OCI-M2 (cell line): Measurements from ENCODE around the gene HEATR3.
"Not testable (repeated sequence)": the region's sequence is repeated elsewhere in the genome, so short reads cannot be mapped to it uniquely, and the experiment has no call there.

Experiments
- DNase-seq: peaks from one replicate; lab custom pipeline; 2025; ENCODE audit not compliant: unreplicated experiment; lab: John Stamatoyannopoulos, UW

The HEATR3 gene

GRCh38 chr16:50099957-50100648 lies 34.3 kb downstream of the HEATR3 start:
- DNase-seq: no peak

DNA sequence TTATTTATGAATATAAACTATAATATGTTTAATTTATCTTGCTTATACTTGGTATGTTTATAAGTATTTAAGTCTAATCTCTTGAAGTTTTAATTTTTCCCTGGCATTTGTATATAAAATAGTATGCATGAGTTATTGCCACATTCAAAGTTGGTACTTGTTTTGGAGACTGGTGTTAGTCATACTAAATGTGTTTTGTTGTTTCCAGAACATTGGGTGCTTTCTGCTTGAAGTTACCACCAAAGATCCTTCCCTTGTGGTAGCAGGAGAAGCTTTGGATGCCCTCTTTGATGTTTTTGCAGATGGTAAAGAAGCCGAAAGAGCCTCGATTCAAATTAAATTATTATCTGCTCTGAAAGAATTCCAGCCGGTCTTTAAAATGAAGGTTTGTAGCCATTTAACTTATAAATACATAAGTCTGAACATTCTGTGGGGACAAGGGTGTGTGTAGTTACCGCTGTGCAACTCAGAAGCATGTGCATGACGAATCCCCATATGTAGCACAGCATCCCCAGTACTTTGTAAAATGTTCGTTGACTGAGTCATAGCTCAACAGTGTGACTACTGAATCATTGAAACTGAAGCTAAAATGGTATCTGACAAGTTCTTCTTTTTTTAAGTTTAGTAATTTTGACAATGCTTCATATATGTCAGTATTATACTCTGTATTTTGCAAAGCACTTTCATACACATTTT lies 36.4 kb downstream of the HEATR3 start:
- no peak for DNase-seq

DNA sequence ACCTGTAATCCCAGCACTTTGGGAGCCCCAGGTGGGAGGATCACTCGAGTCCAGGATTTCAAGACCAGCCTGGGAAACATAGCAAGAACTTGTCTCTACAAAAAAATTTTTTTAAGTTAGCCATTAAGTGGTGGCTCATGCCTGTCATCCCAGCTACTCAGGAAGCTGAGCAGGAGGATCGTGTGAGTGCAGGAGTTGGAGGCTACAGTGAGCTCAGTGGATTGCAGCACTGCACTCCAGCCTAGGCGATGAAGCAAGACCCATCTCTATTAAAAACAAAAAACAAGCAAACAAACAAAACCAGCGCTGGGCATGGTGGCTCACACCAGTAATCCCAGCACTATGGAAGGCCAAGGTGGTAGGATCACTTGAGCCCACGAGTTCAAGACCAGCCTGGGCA lies 38.0 kb downstream of the HEATR3 start:
- DNase-seq: no peak

DNA sequence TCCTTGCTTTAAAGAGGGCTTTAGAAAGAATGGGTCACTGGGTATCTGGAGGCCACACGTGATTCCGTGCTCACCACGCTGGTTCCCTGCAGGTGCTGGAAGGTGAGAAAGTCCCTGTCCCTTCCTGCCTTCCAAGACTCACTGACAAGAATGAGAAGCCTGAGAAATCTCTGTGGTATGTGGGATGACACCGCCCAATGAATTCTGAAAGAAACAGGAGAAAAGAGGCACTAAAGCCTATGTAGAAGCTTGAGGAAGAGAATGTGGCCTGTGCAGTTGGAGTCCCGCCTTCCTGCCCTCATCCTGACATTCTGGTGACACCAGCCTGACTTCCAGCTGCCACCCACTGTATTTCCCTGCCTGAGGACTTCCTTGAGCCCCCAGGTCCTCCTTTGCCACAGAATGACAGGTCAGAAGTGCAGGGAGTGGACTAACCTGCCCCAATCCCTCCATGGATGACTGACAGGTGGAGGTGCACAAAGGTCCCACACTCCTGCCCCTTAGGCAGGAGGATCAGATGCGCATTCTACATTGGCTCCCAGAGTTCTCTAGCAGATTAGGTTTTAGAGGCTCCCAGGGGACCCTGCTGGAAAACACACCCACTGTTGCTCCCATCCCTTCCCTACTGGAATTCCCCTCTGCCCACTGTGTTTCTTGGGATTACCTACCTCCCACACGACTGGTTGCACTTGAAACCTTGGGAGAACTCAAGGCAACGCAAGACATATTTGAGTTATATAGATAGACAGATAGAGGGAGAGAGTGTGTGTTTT lies 48.8 kb downstream of the HEATR3 start:
- no peak for DNase-seq

- no peak for DNase-seq
Observed at GRCh38 chr16:50120711-50121110, 54.9 kb downstream of the HEATR3 start.

DNA sequence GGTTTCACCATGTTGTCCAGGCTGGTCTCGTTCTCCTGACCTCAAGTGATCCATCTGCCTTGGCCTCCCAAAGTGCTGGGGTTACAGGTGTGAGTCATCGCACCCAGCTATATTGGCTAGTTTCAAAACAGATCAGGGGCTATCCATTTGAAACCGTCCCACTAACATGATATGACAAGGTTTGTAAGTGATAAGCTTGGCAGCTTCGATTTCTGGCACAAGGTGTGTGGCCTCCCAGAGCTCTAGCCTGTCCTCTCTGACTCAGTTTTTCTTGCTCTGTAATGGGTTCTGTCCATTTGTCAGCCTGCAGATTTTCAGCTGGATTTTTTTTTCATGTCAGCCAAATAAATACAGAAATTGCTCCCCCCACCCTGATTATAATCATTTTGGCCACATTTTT lies 55.5 kb downstream of the HEATR3 start:
- no peak for DNase-seq

DNA sequence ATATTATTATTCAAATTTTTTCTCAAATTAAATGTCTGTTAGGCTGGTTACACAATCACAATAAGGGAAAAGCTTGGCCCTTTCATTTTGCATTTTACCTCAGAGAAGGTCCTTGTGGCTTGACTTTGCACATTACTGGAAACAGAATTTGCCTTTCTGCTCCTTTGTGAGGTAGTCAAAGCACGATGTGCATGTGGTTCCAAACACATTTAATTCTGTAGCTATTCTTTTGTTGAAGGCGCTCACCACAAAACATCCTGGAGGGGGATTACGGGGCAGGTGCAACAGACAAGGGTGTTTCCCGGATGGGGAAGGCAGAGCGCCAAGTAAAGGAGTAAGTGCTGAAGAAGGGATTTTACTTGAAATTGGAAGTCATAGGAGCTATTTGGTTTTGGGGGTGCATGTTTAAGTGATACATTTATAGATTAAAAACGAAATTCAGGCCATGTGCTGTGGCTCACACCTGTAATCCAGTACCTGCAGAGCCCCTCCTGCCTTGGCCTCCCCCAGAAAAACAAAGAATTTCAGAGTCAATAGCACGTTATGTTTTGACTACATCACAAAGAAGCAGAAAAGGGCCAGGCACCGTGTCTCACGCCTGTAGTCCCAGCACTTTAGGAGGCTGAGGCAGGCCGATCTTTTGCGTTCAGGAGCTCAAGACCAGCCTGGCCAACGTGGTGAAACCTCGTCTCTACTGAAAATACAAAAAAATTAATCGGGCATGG lies 56.1 kb downstream of the HEATR3 start:
- no peak for DNase-seq

- DNase-seq: no peak
Observed at GRCh38 chr16:50123417-50123816, 57.6 kb downstream of the HEATR3 start.

GRCh38 chr16:50124769-50125168 lies 59.0 kb downstream of the HEATR3 start:
- no peak for DNase-seq

DNA sequence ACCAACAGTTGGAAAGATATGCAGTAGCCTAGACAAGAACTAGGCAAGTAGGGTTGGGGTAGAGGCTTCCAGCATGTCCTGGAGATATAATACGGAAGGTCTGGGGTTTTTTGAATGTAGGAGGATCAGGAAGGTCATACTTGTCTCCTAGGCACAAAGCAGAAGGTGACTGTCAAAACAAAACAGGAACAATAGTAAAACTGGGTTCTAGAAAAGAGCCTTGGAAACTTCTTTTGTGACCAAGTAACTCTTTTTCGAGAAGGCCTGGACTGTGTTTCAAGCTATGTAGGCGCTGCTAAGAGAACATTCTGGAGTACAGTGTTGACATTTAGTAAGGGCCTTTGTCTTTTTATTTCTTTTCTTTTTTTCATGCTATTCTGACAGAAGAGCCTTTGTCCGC lies 60.4 kb downstream of the HEATR3 start:
- DNase-seq: no peak

DNA sequence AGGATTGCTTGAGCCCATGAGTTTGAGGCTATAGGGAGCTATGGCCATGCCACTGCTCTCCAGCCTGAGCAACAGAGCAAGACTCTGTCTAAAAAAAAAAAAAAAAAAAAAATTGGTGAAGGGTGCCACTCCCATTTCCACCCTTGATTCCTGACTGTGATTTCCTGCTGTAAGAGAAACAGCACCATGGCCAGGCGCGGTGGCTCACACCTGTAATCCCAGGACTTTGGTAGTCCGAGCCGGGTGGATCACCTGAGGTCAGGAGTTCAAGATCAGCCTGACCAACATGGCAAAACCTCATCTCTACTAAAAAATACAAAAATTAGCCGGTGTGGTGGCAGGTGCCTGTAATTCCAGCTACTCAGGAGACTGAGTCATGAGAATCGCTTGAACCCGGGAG lies 66.8 kb downstream of the HEATR3 start:
- DNase-seq: not testable (repeated sequence)

DNA sequence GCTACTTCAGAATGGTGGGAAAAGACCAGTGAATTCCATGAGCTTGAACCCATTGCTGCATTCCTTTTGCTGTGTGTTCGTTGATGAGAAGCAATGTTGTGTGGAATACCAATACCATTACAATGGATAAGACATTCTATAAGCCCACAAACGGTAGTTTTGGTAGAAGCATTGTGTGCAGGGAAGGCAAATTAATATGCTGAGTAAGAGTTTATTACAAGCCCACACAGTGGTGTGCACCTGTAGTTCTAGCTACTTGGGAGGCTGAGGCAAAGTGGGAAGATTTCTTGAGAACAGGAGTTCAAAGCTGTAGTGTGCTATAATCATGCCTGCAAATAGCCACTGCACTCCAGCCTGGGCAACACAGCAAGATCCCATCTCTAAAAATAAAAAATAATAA lies 67.4 kb downstream of the HEATR3 start:
- DNase-seq: no peak

GRCh38 chr16:50136399-50136798 lies 70.6 kb downstream of the HEATR3 start:
- no peak for DNase-seq

GRCh38 chr16:50137268-50137667 lies 71.5 kb downstream of the HEATR3 start:
- no peak for DNase-seq

GRCh38 chr16:50139580-50139979 lies 73.8 kb downstream of the HEATR3 start:
- DNase-seq: no peak

GRCh38 chr16:50144211-50144610 lies 78.4 kb downstream of the HEATR3 start:
- no peak for DNase-seq

DNA sequence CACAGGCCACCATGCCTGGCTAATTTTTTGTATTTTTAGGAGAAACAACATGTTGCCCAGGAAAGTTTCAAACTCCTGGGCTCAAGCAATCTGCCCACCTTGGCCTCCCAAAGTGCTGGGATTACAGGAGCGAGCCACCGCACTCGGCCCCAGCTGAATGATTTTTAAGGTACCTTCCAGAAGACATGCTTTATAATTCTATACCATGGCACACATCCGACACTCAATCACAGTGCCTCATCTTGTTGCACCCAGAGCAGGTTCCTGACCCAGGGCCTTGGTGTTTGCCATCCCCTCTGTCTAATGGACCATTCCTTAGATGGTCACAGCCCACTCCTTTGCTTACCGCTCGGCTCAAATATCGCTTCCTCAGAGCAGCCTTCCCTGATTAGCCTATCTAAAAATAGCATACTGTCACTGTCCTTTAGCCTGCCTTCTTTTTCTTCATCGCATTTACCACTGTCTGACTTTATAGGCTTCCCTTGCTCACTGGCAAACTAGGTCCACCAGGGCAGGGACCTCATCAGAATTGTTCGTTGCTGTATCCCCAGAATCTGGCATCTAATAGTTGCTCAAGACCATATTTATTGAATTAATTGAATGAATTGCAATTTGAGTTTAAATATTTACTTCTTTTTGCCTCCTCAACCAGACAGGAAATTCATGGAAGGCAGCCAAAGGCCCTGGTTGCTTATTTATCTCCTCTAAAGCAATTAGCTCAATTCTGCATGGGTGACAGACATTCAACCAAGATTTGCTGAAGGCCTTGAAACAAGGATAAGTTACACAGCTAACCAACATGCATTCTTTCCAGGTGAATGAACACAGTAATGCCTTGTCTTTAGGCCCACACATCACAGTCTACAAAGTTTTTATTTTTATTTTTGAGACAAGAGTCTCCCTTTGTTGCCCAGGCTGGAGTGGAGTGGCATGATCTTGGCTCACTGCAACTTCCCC lies 81.0 kb downstream of the HEATR3 start:
- DNase-seq: no peak

GRCh38 chr16:50151322-50151721 lies 85.6 kb downstream of the HEATR3 start:
- DNase-seq: no peak

- DNase-seq: no peak
Observed at GRCh38 chr16:50151756-50152155, 86.0 kb downstream of the HEATR3 start.

DNA sequence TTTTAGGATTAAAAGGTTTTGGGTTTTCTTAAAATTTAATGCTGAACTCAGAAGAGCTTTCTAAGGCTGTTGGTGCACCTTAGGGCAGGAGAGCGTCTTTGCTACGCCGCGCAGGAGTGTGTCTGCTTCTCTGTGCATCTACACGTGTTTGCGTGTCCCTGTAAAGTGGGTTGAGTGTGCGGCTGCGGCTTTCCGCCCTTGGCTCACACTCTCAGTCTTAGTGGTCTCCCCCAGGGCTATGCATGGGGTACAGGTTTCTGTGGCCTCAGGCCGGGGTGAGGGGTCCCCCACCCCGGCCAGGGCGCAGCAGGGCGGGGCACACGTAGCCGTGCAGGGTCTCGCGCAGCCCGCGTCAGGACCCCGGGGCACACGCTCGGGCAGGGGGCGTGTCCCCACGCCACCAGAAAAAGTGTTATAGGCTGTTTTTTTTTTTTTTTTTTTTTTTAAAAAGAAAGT lies 86.6 kb downstream of the HEATR3 start:
- DNase-seq: no peak
